ENCODE results near the gene ARX.

ARX gene

DNA sequence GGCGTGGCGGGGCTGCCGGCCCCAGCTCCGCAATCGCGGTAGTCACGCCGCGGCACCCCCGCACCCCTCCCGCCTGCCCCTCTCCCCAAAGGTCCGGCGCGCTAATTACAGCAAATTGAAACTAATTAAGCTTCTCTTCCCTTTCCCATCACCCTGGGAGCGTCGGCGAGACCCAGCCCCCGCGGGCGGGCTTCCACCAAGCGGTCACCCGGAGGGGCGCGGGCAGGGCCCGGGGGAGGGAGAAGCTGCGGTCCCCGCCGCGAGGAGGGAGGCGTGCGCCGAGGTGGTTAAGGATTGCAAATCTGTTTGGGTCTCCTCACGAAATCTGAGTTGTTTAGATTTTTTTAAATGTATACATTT lies 13.1 kb downstream of the ARX start:
- peak overlapping the region; percentile 30 for H3K4me2 ChIP-seq (ENCODE audit: low read length)
- no peaks in the 10 kb centered on the region for H3K79me1 ChIP-seq (ENCODE audit: low read length)
- H3K4ac ChIP-seq (ENCODE audit: low read depth, low read length): no peak overlapping the region
- H3K36me3 ChIP-seq (ENCODE audit: control insufficient read depth, insufficient read depth, low read length): no peaks in the 10 kb centered on the region
- H2AK5ac ChIP-seq (ENCODE audit: low read length): no peak overlapping the region
- peaks cover 32% of the 10 kb centered on the region for H3K27me3 ChIP-seq (ENCODE audit: insufficient read depth, low read length, poor library complexity)
- no peaks in the 10 kb centered on the region for H3K79me2 ChIP-seq (ENCODE audit: control insufficient read depth, insufficient read depth, low read length)
- no peaks in the 10 kb centered on the region for H3K4me1 ChIP-seq (ENCODE audit: control insufficient read depth, low read depth, low read length)
- no peak overlapping the region for H3K23ac ChIP-seq (ENCODE audit: low read length)
- H2BK15ac ChIP-seq (replicated peaks; ENCODE audit: low read depth): no peak overlapping the region
- no peak overlapping the region for H2BK5ac ChIP-seq (ENCODE audit: low read length)
- no peak overlapping the region for H4K8ac ChIP-seq (ENCODE audit: low read depth, low read length)
- H3K4me3 ChIP-seq (ENCODE audit: low read length): no peak overlapping the region
- no CpG with 5 or more reads among the region's 33 CpGs for WGBS (ENCODE audit: extremely low coverage, insufficient coverage, low lambda C conversion rate)
- no peak overlapping the region for H3K56ac ChIP-seq (ENCODE audit: low read length)
- H3K9ac ChIP-seq (ENCODE audit: low read length): no peak overlapping the region
- H3K27ac ChIP-seq (ENCODE audit: low read depth, low read length): no peak overlapping the region
- no peak overlapping the region for H2BK120ac ChIP-seq (ENCODE audit: low read depth, low read length)
- H3K18ac ChIP-seq (ENCODE audit: low read length): no peak overlapping the region
- no peak overlapping the region for H4K5ac ChIP-seq (ENCODE audit: low read length)
- no peak for DNase-seq

DNA sequence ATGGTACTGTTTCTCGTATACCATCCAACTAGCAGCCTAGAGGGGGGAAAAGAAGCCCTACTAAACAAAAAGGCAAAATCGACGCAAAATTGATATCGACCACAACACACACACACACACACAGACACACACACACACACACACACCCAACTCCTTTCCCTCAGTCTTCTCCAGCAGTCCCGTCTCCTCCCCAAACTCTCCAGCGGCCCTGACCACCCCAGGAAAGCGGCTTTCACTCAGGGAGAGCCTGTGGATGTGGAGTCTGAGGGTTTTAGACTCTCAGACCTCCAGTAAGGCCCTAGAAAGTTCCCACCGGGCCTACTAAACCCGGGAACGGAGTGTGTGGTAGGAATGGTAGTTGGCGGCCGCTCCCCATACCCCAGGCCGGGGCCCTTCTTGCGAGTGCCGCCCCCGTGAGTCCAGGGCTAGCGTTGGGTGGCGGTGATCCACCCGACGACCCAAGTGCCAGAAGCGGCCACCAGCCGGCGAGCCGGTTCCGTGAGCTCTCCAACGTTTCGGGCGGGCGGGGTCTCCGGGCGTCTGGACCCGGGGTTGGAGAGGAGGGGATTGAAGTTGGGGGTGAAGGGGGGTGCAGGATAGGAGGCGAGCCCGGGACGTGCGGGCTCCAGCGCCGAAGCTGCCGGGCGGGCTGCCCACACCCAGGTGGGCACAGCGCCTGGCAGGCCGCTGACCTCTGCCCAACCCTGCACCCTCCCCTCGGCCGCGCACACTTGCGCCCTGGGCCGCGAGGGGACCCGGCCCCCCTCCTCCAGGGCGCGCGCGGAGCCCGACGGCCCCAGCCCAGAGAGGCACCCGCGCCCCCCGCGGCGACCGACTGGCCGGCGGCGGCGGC lies 13.7 kb downstream of the ARX start:
- H3K18ac ChIP-seq (ENCODE audit: low read length): no peak overlapping the region
- H3K4me2 ChIP-seq (ENCODE audit: low read length): no peak overlapping the region
- DNase-seq: no peak
- no peak overlapping the region for H3K23ac ChIP-seq (ENCODE audit: low read length)
- H3K27ac ChIP-seq (ENCODE audit: low read depth, low read length): no peak overlapping the region
- no peaks in the 10 kb centered on the region for H3K79me1 ChIP-seq (ENCODE audit: low read length)
- H3K4me3 ChIP-seq (ENCODE audit: low read length): no peak overlapping the region
- no peak overlapping the region for H3K9ac ChIP-seq (ENCODE audit: low read length)
- H3K27me3 ChIP-seq (ENCODE audit: insufficient read depth, low read length, poor library complexity): peaks cover 27% of the 10 kb centered on the region
- H2BK15ac ChIP-seq (replicated peaks; ENCODE audit: low read depth): no peak overlapping the region
- no peak overlapping the region for H2AK5ac ChIP-seq (ENCODE audit: low read length)
- H4K5ac ChIP-seq (ENCODE audit: low read length): no peak overlapping the region
- H4K8ac ChIP-seq (ENCODE audit: low read depth, low read length): no peak overlapping the region
- H3K36me3 ChIP-seq (ENCODE audit: control insufficient read depth, insufficient read depth, low read length): no peaks in the 10 kb centered on the region
- H3K79me2 ChIP-seq (ENCODE audit: control insufficient read depth, insufficient read depth, low read length): no peaks in the 10 kb centered on the region
- no peak overlapping the region for H3K56ac ChIP-seq (ENCODE audit: low read length)
- no peaks in the 10 kb centered on the region for H3K4me1 ChIP-seq (ENCODE audit: control insufficient read depth, low read depth, low read length)
- no CpG with 5 or more reads among the region's 65 CpGs for WGBS (ENCODE audit: extremely low coverage, insufficient coverage, low lambda C conversion rate)
- no peak overlapping the region for H3K4ac ChIP-seq (ENCODE audit: low read depth, low read length)
- no peak overlapping the region for H2BK5ac ChIP-seq (ENCODE audit: low read length)
- H2BK120ac ChIP-seq (ENCODE audit: low read depth, low read length): no peak overlapping the region

DNA sequence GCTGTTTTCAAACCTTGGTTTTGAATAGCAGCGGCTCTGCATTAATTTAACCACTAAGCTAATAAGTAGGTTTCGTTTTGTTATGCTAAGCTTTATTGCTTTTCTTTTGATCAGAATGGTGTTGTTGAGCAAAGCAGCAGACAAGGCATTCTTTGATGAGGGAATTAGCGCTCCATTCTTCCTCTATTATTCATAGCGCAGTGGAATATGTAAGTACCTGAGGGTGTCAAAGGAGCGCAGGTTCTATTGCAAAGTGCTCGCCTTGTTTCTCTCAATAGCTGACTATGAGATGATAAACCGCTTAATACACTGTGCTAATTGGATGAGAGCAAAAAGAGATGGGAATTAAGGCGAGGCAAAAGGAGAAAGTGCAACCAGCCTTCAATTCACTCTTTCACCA lies 16.3 kb downstream of the ARX start:
- H2AK5ac ChIP-seq (ENCODE audit: low read length): no peak overlapping the region
- no peak overlapping the region for H3K56ac ChIP-seq (ENCODE audit: low read length)
- no peak overlapping the region for H4K8ac ChIP-seq (ENCODE audit: low read depth, low read length)
- H3K23ac ChIP-seq (ENCODE audit: low read length): no peak overlapping the region
- H2BK5ac ChIP-seq (ENCODE audit: low read length): no peak overlapping the region
- no peak overlapping the region for H3K9ac ChIP-seq (ENCODE audit: low read length)
- no peak overlapping the region for H3K27ac ChIP-seq (ENCODE audit: low read depth, low read length)
- H3K36me3 ChIP-seq (ENCODE audit: control insufficient read depth, insufficient read depth, low read length): no peaks in the 10 kb centered on the region
- no peaks in the 10 kb centered on the region for H3K79me1 ChIP-seq (ENCODE audit: low read length)
- no peak overlapping the region for H3K4me3 ChIP-seq (ENCODE audit: low read length)
- no peak overlapping the region for H2BK120ac ChIP-seq (ENCODE audit: low read depth, low read length)
- H4K5ac ChIP-seq (ENCODE audit: low read length): no peak overlapping the region
- H3K4ac ChIP-seq (ENCODE audit: low read depth, low read length): no peak overlapping the region
- H3K27me3 ChIP-seq (ENCODE audit: insufficient read depth, low read length, poor library complexity): peaks cover 2% of the 10 kb centered on the region
- no peak overlapping the region for H2BK15ac ChIP-seq (replicated peaks; ENCODE audit: low read depth)
- no CpG with 5 or more reads among the region's 8 CpGs for WGBS (ENCODE audit: extremely low coverage, insufficient coverage, low lambda C conversion rate)
- H3K79me2 ChIP-seq (ENCODE audit: control insufficient read depth, insufficient read depth, low read length): no peaks in the 10 kb centered on the region
- H3K4me1 ChIP-seq (ENCODE audit: control insufficient read depth, low read depth, low read length): no peaks in the 10 kb centered on the region
- H3K4me2 ChIP-seq (ENCODE audit: low read length): no peak overlapping the region
- no peak overlapping the region for H3K18ac ChIP-seq (ENCODE audit: low read length)
- DNase-seq: no peak

GRCh38 chrX:24996096-24996709 lies 19.6 kb downstream of the ARX start:
- Histone ChIP-seq H3K4me3 (ENCODE audit: low read length) (no peak overlapping the region), H3K9ac (ENCODE audit: low read length) (no peak overlapping the region), H3K4me2 (ENCODE audit: low read length) (no peak overlapping the region), H2BK5ac (ENCODE audit: low read length) (no peak overlapping the region), H3K18ac (ENCODE audit: low read length) (no peak overlapping the region), H2BK15ac (replicated peaks; ENCODE audit: low read depth) (no peak overlapping the region), H2AK5ac (ENCODE audit: low read length) (no peak overlapping the region), H3K4me1 (ENCODE audit: control insufficient read depth, low read depth, low read length) (no peaks in the 10 kb centered on the region), H3K23ac (ENCODE audit: low read length) (no peak overlapping the region), H3K56ac (ENCODE audit: low read length) (no peak overlapping the region), H4K5ac (ENCODE audit: low read length) (no peak overlapping the region), H2BK120ac (ENCODE audit: low read depth, low read length) (no peak overlapping the region), H3K27me3 (ENCODE audit: insufficient read depth, low read length, poor library complexity) (no peaks in the 10 kb centered on the region), H3K4ac (ENCODE audit: low read depth, low read length) (no peak overlapping the region), H3K36me3 (ENCODE audit: control insufficient read depth, insufficient read depth, low read length) (no peaks in the 10 kb centered on the region), H3K79me2 (ENCODE audit: control insufficient read depth, insufficient read depth, low read length) (no peaks in the 10 kb centered on the region), H4K8ac (ENCODE audit: low read depth, low read length) (no peak overlapping the region), H3K79me1 (ENCODE audit: low read length) (no peaks in the 10 kb centered on the region), H3K27ac (ENCODE audit: low read depth, low read length) (no peak overlapping the region)
- WGBS (ENCODE audit: extremely low coverage, insufficient coverage, low lambda C conversion rate): no CpG with 5 or more reads among the region's 5 CpGs
- no peak for DNase-seq

DNA sequence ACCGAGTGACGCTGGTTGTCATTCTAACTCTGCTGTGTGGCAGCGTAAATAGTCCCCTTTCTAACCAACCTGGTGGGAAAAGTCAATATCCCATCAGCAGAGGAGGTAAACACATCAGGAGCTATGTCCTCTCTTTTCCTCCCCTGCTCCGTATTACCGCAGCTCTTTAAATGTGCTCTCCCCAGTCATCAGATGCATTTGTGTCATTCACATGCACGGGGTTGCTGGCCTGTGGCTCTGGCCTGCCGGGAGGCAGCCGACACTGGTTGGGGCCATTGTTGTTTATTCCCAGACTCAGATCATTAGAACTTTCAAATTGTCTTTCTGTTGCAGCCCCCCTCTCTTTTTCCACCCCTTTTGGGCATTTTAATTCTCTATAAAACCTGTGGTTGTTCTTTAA lies 21.9 kb downstream of the ARX start:
- DNase-seq: no peak
- Histone ChIP-seq H3K18ac (ENCODE audit: low read length) (no peak overlapping the region), H3K4ac (ENCODE audit: low read depth, low read length) (no peak overlapping the region), H2BK15ac (replicated peaks; ENCODE audit: low read depth) (no peak overlapping the region), H4K5ac (ENCODE audit: low read length) (no peak overlapping the region), H2BK120ac (ENCODE audit: low read depth, low read length) (no peak overlapping the region), H3K4me1 (ENCODE audit: control insufficient read depth, low read depth, low read length) (no peaks in the 10 kb centered on the region), H3K79me1 (ENCODE audit: low read length) (no peaks in the 10 kb centered on the region), H3K23ac (ENCODE audit: low read length) (no peak overlapping the region), H3K9ac (ENCODE audit: low read length) (no peak overlapping the region), H2AK5ac (ENCODE audit: low read length) (no peak overlapping the region), H3K79me2 (ENCODE audit: control insufficient read depth, insufficient read depth, low read length) (no peaks in the 10 kb centered on the region), H3K36me3 (ENCODE audit: control insufficient read depth, insufficient read depth, low read length) (no peaks in the 10 kb centered on the region), H3K4me2 (ENCODE audit: low read length) (no peak overlapping the region), H3K27me3 (ENCODE audit: insufficient read depth, low read length, poor library complexity) (no peaks in the 10 kb centered on the region), H4K8ac (ENCODE audit: low read depth, low read length) (no peak overlapping the region), H3K4me3 (ENCODE audit: low read length) (no peak overlapping the region), H2BK5ac (ENCODE audit: low read length) (no peak overlapping the region), H3K56ac (ENCODE audit: low read length) (no peak overlapping the region), H3K27ac (ENCODE audit: low read depth, low read length) (no peak overlapping the region)
- no CpG with 5 or more reads among the region's 8 CpGs for WGBS (ENCODE audit: extremely low coverage, insufficient coverage, low lambda C conversion rate)
